IMR-90 (cell line): ENCODE measurements around the gene FAM174C. TPM values are rescaled to one million over a fixed set of nuclear protein-coding genes. Genes with fewer than 3 reads are reported as not detected.

Source experiments
- ATAC-seq: fragments of 200-7000 bp; cut with Tn5 transposase; 2 replicates; pipeline ENCODE4 v1.9.1; 2020; ENCODE audit warnings: low read depth, mild to moderate bottlenecking, moderate library complexity
- BruUV-seq: library from RNA; stranded (reverse); fragments of 400-500 nt; replicated peaks from 2 replicates; lab custom pipeline; 2021; lab: Mats Ljungman, UMichigan
- CTCF ChIA-PET: fragments of 300-600 bp; formaldehyde crosslinking; extraction: SDS; loops from one replicate; lab custom pipeline; 2021; ENCODE audit warnings: antibody characterized with exemption; lab: Yijun Ruan, JAX
- POLR2A ChIA-PET: fragments of 300-600 bp; sonication (Branson Sonifier 250); formaldehyde crosslinking; loops from one replicate; lab custom pipeline; 2022; ENCODE audit warnings: antibody characterized with exemption; ENCODE audit not compliant: unreplicated experiment; lab: Charles Lee
- DNase-seq: peaks from one replicate; pipeline ENCODE4 v3.0.0; 2013
- H2AFZ ChIP-seq: replicated peaks from 2 replicates; pipeline ENCODE3; 2013; ENCODE audit warnings: low read length, mild to moderate bottlenecking; ENCODE audit not compliant: poor library complexity
- H2AK5ac ChIP-seq: 2 replicates; pipeline ENCODE4 v1.6.1; 2013; ENCODE audit warnings: low read depth, low read length, inconsistent platforms
- H2AK9ac ChIP-seq: replicated peaks from 2 replicates; pipeline ENCODE3; 2013; ENCODE audit warnings: mild to moderate bottlenecking, low read depth, low read length, moderate library complexity; ENCODE audit not compliant: poor library complexity
- H2BK120ac ChIP-seq: 2 replicates; pipeline ENCODE4 v1.6.1; 2013; ENCODE audit warnings: low read depth, low read length, inconsistent platforms
- H2BK15ac ChIP-seq: 3 replicates; pipeline ENCODE4 v1.6.1; 2013; ENCODE audit warnings: low read depth, low read length, inconsistent platforms
- H2BK20ac ChIP-seq: 2 replicates; pipeline ENCODE4 v1.6.1; 2013; ENCODE audit warnings: low read depth, mild to moderate bottlenecking, inconsistent platforms, low read length, moderate library complexity
- H2BK5ac ChIP-seq: 2 replicates; pipeline ENCODE4 v1.6.1; 2013; ENCODE audit warnings: mild to moderate bottlenecking, low read depth, low read length, inconsistent platforms; ENCODE audit not compliant: poor library complexity, severe bottlenecking
- H3K14ac ChIP-seq: replicated peaks from 2 replicates; pipeline ENCODE4 v1.6.1; 2013; ENCODE audit warnings: low read depth, low read length, inconsistent platforms
- H3K18ac ChIP-seq: 2 replicates; pipeline ENCODE4 v1.6.1; 2013; ENCODE audit warnings: low read depth, low read length, control low read depth
- H3K23ac ChIP-seq: 2 replicates; pipeline ENCODE4 v1.6.1; 2013; ENCODE audit warnings: low read depth, low read length, inconsistent platforms
- H3K27ac ChIP-seq: 2 replicates; pipeline ENCODE4 v1.5.1; 2013; ENCODE audit warnings: mild to moderate bottlenecking, control low read depth, low read length; ENCODE audit not compliant: insufficient read depth
- H3K27me3 ChIP-seq: 2 replicates; pipeline ENCODE4 v1.6.1; 2013; ENCODE audit warnings: low read length; ENCODE audit not compliant: control insufficient read depth, insufficient read depth
- H3K36me3 ChIP-seq: 2 replicates; pipeline ENCODE4 v1.6.1; 2013; ENCODE audit warnings: low read length, mixed read lengths; ENCODE audit not compliant: control insufficient read depth, insufficient read depth
- H3K4ac ChIP-seq: 2 replicates; pipeline ENCODE4 v1.6.1; 2013; ENCODE audit warnings: low read depth, low read length, inconsistent platforms
- H3K4me1 ChIP-seq: 2 replicates; pipeline ENCODE4 v1.6.1; 2013; ENCODE audit warnings: low read length, mixed read lengths; ENCODE audit not compliant: control insufficient read depth, insufficient read depth
- H3K4me2 ChIP-seq: 2 replicates; pipeline ENCODE4 v1.6.1; 2013; ENCODE audit warnings: low read depth, mild to moderate bottlenecking, control low read depth, low read length, moderate library complexity
- H3K4me3 ChIP-seq: 2 replicates; pipeline ENCODE4 v1.5.1; 2013; ENCODE audit warnings: low read depth, mild to moderate bottlenecking, control low read depth, low read length, moderate library complexity; ENCODE audit not compliant: insufficient read depth
- H3K56ac ChIP-seq: 2 replicates; pipeline ENCODE4 v1.6.1; 2013; ENCODE audit warnings: low read length, inconsistent platforms; ENCODE audit not compliant: insufficient read depth; ENCODE audit errors: extremely low read depth
- H3K79me1 ChIP-seq, 2 experiments: 2 replicates each; pipeline ENCODE4 v1.6.1; 2013; ENCODE audit warnings: low read length in 2 of 2, inconsistent platforms in 1 of 2, low read depth in 1 of 2
- H3K9ac ChIP-seq: 2 replicates; pipeline ENCODE4 v1.6.1; 2013; ENCODE audit warnings: low read depth, low read length, control low read depth
- H3K9me1 ChIP-seq: 2 replicates; pipeline ENCODE4 v1.6.1; 2013; ENCODE audit warnings: low read length, inconsistent platforms; ENCODE audit not compliant: insufficient read depth
- H3K9me3 ChIP-seq: 2 replicates; pipeline ENCODE4 v1.6.1; 2013; ENCODE audit warnings: low read length; ENCODE audit not compliant: control insufficient read depth, insufficient read depth
- H4K20me1 ChIP-seq: 2 replicates; pipeline ENCODE4 v1.6.1; 2013; ENCODE audit warnings: low read length, inconsistent platforms; ENCODE audit not compliant: insufficient read depth
- H4K5ac ChIP-seq: 2 replicates; pipeline ENCODE4 v1.6.1; 2013; ENCODE audit warnings: mild to moderate bottlenecking, low read depth, low read length, control low read depth
- H4K8ac ChIP-seq, 2 experiments: 2 replicates each; pipeline ENCODE4 v1.6.1; 2013; ENCODE audit warnings: low read depth in 2 of 2, low read length in 2 of 2, control low read depth in 1 of 2, inconsistent platforms in 1 of 2
- H4K91ac ChIP-seq: 2 replicates; pipeline ENCODE4 v1.6.1; 2013; ENCODE audit warnings: low read depth, low read length, inconsistent platforms; ENCODE audit not compliant: insufficient read depth
- BHLHE40 ChIP-seq: fragments of 150-350 bp; IDR thresholded peaks from 2 replicates; pipeline ENCODE4 v1.6.1; 2016; ENCODE audit warnings: mild to moderate bottlenecking, low read depth, low read length
- CEBPB ChIP-seq: IDR thresholded peaks from 2 replicates; pipeline ENCODE4 v1.6.1; 2012; ENCODE audit warnings: low read depth, low read length, improper control_type of control experiment
- CHD1 ChIP-seq: IDR thresholded peaks from 2 replicates; pipeline ENCODE4 v1.6.1; 2012; ENCODE audit warnings: low read depth, low read length, improper control_type of control experiment
- MAFK ChIP-seq: IDR thresholded peaks from 2 replicates; pipeline ENCODE4 v1.6.1; 2012; ENCODE audit warnings: low read depth, low read length, improper control_type of control experiment
- MAZ ChIP-seq: IDR thresholded peaks from 2 replicates; pipeline ENCODE4 v1.6.1; 2012; ENCODE audit warnings: low read depth, mild to moderate bottlenecking, low read length, improper control_type of control experiment, moderate library complexity, borderline replicate concordance
- MXI1 ChIP-seq: IDR thresholded peaks from 2 replicates; pipeline ENCODE4 v1.6.1; 2012; ENCODE audit warnings: low read depth, mild to moderate bottlenecking, low read length, moderate library complexity, borderline replicate concordance
- NFE2L2 ChIP-seq: fragments of 150-350 bp; IDR thresholded peaks from 2 replicates; pipeline ENCODE4 v1.6.1; 2016; ENCODE audit warnings: low read depth, mild to moderate bottlenecking, low read length
- POLR2A ChIP-seq: IDR thresholded peaks from 2 replicates; pipeline ENCODE4 v1.6.1; 2012; ENCODE audit warnings: mild to moderate bottlenecking, low read depth, low read length
- RAD21 ChIP-seq: IDR thresholded peaks from 2 replicates; pipeline ENCODE4 v1.6.1; 2012; ENCODE audit warnings: low read length, improper control_type of control experiment
- WGBS, 2 experiments: methylation state at CpG; one replicate each; pipeline versions ENCODE4 v1.1.5 to v1.1.7; 2013; ENCODE audit warnings: missing lambda C conversion rate in 2 of 2; ENCODE audit not compliant: insufficient read length in 1 of 2; ENCODE audit errors: extremely low coverage in 2 of 2; 5-methylcytosine and 5-hydroxymethylcytosine counted together
- dilution Hi-C: fragments of 300-500 bp; cut with HindIII; formaldehyde crosslinking; loops from one replicate; pipeline ENCODE4 v1.14.3; 2018; ENCODE audit warnings: low sequenced_read_pairs; ENCODE audit not compliant: unreplicated experiment
- in situ Hi-C: fragments of 300-500 bp; cut with MboI; formaldehyde crosslinking; loops from 3 replicates; pipeline ENCODE4 v1.14.3; 2019; ENCODE audit warnings: low sequenced_read_pairs, inconsistent platforms, mixed read lengths
- intact Hi-C: fragments of 100-400 bp; cut with micrococcal nuclease; formaldehyde crosslinking; loops from 2 replicates; pipeline ENCODE4 v1.10.0; 2022
- polyA plus RNA-seq, 3 experiments: library from polyadenylated mRNA; depleted of rRNA; stranded (reverse); fragments of >200 nt; gene quantifications; 2 replicates each; pipeline ENCODE4 v1.2.3, GENCODE V29; 2012; ENCODE audit warnings: low replicate concordance in 1 of 3
- total RNA-seq: library from RNA; depleted of rRNA; stranded (reverse); fragments of >200 nt; gene quantifications from 2 replicates; pipeline ENCODE4 v1.2.3, GENCODE V29; 2012

The FAM174C gene
- total and polyA plus RNA-seq, 2 of the 4 experiments (the other 2 are of a cell fraction): 7.5 to 61.8 TPM

DNA sequence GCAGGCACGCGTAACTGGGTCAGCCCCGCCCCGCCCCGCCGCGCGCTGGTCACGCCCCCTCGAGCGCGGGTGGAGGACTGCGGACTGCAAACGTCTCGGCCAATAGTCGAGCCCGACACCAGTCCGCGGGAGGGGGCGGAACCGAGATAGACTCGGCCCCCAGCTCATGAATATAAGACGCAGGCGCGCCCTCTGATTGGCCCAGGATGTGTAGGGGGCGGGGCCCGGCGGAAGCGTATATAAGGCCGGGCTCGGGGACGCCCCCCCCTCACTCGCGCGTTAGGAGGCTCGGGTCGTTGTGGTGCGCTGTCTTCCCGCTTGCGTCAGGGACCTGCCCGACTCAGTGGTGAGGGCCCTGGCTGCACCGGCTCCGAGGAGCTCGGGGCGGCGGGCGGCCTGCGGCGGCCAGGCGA, 6.3 kb upstream of the FAM174C start, which contains the start of gene CIRBP:
CIRBP (plus strand) TSS at position 268 of the 413 bp plus-strand sequence. CDS start 1,602 bp downstream, outside the sequence.
- Histone ChIP-seq H2AK9ac (peak within 1 kb of the TSS; percentile 94), H3K27me3 (no peaks in the 10 kb centered on the region), H3K23ac (peak within 1 kb of the TSS; percentile 86), H3K4me3 (peak within 1 kb of the TSS; percentile 68), H2BK20ac (no peak within 1 kb of the TSS), H3K56ac (peak within 1 kb of the TSS; percentile 92), H3K18ac (peak within 1 kb of the TSS; percentile 75), H3K4me1 (peaks cover 41% of the 10 kb centered on the region), H4K20me1 (peaks cover 60% of the 10 kb centered on the region), H2BK5ac (peak within 1 kb of the TSS; percentile 89), H3K27ac (peak within 1 kb of the TSS; percentile 75), H3K79me1 (peaks cover 15 to 69% of the 10 kb centered on the region in 2 experiments; a peak in 3 of 4 replicates), H4K5ac (peak within 1 kb of the TSS; percentile 50), H4K8ac (peak within 1 kb of the TSS; percentile 52 to 97), H3K36me3 (peaks cover 33% of the 10 kb centered on the region), H3K14ac (peak within 1 kb of the TSS; percentile 99), H4K91ac (peak within 1 kb of the TSS; percentile 98), H3K9ac (peak within 1 kb of the TSS; percentile 80), H2AK5ac (peak within 1 kb of the TSS; percentile 97), H3K9me1 (peaks cover 8% of the 10 kb centered on the region), H3K9me3 (no peaks in the 10 kb centered on the region), H3K4ac (peak within 1 kb of the TSS; percentile 99), H2AFZ (peak within 1 kb of the TSS; percentile 80), H2BK120ac (peak within 1 kb of the TSS; percentile 32; the same call in 1 of the 2 replicates), H2BK15ac (peak within 1 kb of the TSS; percentile 5; the same call in 1 of the 3 replicates), H3K4me2 (peak within 1 kb of the TSS; percentile 86)
- BruUV-seq: no TSS peak
- CTCF ChIA-PET: interaction anchor here (1.5 to 1.7 kb wide), 2 partner anchors 11 to 25 kb away, joined by 8 to 15 read pairs; no protein-coding TSS in a partner anchor
- peak; percentile 76 for ATAC-seq
- dilution Hi-C loops (no loop called here), intact Hi-C loops (loop anchor here (1.0 kb wide), 1 partner anchor 20 kb away; no protein-coding TSS in a partner anchor), in situ Hi-C loops (no loop called here)
- TF ChIP-seq MAFK: no peak
- TF ChIP-seq CHD1: 0 out of 2 replicates have a peak, but pooled peaks have one; percentile 39
- TF ChIP-seq RAD21: no peak
- no peak for TF ChIP-seq BHLHE40
- TF ChIP-seq MAZ: peak; percentile 95
- TF ChIP-seq MXI1: peak; percentile 54; the same call in 1 of the 2 replicates
- TF ChIP-seq POLR2A: peak; percentile 99
- TF ChIP-seq CEBPB: 0 out of 2 replicates have a peak, but pooled peaks have one; percentile 9
- TF ChIP-seq NFE2L2: 0 out of 2 replicates have a peak, but pooled peaks have one; percentile 4
- DNase-seq: peak; percentile 98
- 0% methylated on average over 18 of the region's 50 CpGs; no CpG with 5 or more reads in 1 of the 2 experiments for WGBS, 2 experiments
- POLR2A ChIA-PET: interaction anchor here (0.5 to 1.4 kb wide), 19 partner anchors 8 to 285 kb away, joined by 3 to 62 read pairs (median 4); partner anchors contain the start of genes ATP5F1D, GPX4 and WDR18
